Endothelial cell of umbilical vein (primary cell): ENCODE data around the gene PIK3AP1.

Source experiments
- EZH2 ChIP-seq: IDR thresholded peaks from 2 replicates; pipeline ENCODE4 v1.6.1; 2012; ENCODE audit warnings: borderline replicate concordance, low read depth, mild to moderate bottlenecking, moderate library complexity, low read length, inconsistent platforms; ENCODE audit not compliant: severe bottlenecking
- POLR2A ChIP-seq: IDR thresholded peaks from 2 replicates; pipeline ENCODE4 v1.6.1; 2012; ENCODE audit warnings: low read depth, mild to moderate bottlenecking, control low read depth, low read length
- TF ChIP-seq, protein P1 (sequence below), 2 donors: IDR thresholded peaks; 1 replicate in 1 of 2; 2 replicates in 1 of 2; pipeline ENCODE4 v1.5.1; 2011; ENCODE audit warnings: low read length in 2 of 2, mild to moderate bottlenecking in 2 of 2, moderate library complexity in 2 of 2, control low read depth in 1 of 2, inconsistent platforms in 1 of 2, low read depth in 1 of 2; ENCODE audit not compliant: insufficient read depth in 1 of 2; ENCODE audit errors: extremely low read depth in 1 of 2
- TF ChIP-seq, protein P2 (sequence below): IDR thresholded peaks from 2 replicates; pipeline ENCODE4 v1.6.1; 2011; ENCODE audit not compliant: insufficient read depth, insufficient read length

DNA sequence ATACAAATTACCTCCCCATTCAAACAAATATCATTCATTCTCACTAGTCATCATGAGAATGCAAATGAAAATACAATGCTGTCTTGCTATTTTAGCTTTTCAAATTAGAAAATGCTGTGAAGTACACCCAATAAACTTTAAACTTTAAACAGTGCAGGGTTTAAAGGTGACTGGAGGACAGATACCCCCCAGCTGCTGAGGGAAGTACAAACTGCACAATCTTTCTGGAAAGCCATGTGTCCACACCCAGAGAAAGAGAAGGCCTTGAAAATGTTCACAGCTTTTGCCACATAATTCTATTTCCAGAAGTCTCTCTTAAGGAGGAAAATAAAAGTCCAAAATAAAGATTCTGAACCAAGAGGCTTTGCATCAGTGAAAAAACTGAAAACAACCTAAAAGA is 56.5 kb downstream of the PIK3AP1 start:
- TF ChIP-seq POLR2A: no peak
- TF ChIP-seq, protein P1, sequence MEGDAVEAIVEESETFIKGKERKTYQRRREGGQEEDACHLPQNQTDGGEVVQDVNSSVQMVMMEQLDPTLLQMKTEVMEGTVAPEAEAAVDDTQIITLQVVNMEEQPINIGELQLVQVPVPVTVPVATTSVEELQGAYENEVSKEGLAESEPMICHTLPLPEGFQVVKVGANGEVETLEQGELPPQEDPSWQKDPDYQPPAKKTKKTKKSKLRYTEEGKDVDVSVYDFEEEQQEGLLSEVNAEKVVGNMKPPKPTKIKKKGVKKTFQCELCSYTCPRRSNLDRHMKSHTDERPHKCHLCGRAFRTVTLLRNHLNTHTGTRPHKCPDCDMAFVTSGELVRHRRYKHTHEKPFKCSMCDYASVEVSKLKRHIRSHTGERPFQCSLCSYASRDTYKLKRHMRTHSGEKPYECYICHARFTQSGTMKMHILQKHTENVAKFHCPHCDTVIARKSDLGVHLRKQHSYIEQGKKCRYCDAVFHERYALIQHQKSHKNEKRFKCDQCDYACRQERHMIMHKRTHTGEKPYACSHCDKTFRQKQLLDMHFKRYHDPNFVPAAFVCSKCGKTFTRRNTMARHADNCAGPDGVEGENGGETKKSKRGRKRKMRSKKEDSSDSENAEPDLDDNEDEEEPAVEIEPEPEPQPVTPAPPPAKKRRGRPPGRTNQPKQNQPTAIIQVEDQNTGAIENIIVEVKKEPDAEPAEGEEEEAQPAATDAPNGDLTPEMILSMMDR (IDR thresholded peaks at IDR 0.05; ENCODE audit: extremely low read depth in 1 of 2, insufficient read depth in 1 of 2, low read depth in 1 of 2, low read length in 2 of 2): no peak
- TF ChIP-seq EZH2: no peak
- TF ChIP-seq, protein P2, sequence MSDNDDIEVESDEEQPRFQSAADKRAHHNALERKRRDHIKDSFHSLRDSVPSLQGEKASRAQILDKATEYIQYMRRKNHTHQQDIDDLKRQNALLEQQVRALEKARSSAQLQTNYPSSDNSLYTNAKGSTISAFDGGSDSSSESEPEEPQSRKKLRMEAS: no peak
